ENCODE data around the gene NDC1. TPM values are rescaled to one million over a fixed set of nuclear protein-coding genes. Genes with fewer than 3 reads are reported as not detected.

NDC1 gene
- total and polyA plus RNA-seq, 3 donors from 2014 or later: 13.0 to 26.4 (median 22.2) TPM

DNA sequence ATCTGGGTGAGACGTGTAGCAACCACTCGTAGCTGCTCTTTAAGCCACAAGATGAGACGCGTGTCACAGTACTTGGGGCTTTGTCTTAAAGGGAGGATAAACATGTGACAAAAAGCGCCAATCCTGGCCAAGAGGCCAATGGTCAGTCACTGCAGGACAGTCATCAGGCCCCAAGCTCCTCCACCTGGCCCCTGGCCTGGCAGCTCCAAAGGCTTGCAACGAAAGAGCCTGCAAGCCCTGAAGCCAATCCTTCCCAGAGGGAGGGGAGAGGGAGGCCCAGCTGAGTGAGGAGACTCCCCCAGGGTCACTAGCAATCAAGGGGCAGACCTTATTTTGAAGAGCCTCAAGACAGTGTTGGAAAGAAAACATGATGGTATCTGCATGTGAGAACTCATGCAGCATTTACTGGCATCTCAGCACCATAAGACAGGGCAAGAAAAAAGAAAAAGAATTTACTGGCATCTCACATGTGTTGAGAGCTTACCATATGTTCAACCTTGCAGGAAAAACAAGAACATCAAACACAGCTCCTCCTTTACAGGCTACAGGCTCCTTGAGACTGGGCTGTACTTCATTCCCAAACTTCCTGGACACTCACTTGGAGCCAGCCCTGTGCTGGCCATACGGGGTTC, 110.5 kb downstream of the NDC1 start:
- Histone ChIP-seq H3K36me3 (ENCODE audit: low read depth, missing control alignments) (no peaks in the 10 kb centered on the region), H3K4me3 (no peak overlapping the region), H3K4me1 (no peaks in the 10 kb centered on the region), H3K9me3 (no peaks in the 10 kb centered on the region), H3K27me3 (no peaks in the 10 kb centered on the region), H3K27ac (no peak overlapping the region)
- TF ChIP-seq, protein P1, sequence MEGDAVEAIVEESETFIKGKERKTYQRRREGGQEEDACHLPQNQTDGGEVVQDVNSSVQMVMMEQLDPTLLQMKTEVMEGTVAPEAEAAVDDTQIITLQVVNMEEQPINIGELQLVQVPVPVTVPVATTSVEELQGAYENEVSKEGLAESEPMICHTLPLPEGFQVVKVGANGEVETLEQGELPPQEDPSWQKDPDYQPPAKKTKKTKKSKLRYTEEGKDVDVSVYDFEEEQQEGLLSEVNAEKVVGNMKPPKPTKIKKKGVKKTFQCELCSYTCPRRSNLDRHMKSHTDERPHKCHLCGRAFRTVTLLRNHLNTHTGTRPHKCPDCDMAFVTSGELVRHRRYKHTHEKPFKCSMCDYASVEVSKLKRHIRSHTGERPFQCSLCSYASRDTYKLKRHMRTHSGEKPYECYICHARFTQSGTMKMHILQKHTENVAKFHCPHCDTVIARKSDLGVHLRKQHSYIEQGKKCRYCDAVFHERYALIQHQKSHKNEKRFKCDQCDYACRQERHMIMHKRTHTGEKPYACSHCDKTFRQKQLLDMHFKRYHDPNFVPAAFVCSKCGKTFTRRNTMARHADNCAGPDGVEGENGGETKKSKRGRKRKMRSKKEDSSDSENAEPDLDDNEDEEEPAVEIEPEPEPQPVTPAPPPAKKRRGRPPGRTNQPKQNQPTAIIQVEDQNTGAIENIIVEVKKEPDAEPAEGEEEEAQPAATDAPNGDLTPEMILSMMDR (IDR thresholded peaks at IDR 0.05): no peak
- no peak for TF ChIP-seq POLR2A (IDR thresholded peaks at IDR 0.05)
- intact Hi-C loops (cut with DNase I; ENCODE audit: low total_unique reads): no loop called here
- WGBS, 2 donors: 89 to 94% methylated on average over 7 of the region's 7 CpGs
- no peak for DNase-seq

DNA sequence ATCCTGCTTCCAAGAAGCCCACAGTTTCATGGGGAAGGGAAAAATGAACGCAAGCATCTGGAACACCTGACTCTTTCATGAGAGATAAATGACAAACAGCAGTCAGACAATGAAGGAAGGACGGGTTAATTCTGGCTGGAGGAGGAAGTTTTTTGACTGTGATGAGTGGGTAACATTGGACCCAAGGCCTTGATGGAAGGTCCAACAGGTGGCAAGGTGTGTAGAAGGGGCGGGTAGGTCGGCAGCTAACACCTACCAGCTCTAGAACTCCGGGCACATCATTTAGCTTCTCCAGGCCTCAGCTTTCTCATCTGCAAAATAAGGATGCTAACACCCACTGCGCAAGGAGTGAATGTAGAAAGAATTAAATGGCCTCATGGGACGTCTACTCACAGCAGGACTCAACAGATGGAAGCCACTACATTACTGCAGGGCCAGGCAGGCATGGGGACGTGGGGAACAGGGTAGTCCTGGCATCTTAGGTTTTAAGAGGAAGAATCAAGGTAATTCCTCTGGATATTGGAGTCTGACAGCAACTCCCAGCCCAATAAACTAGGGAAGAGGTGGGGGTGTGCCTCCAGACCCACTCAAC, 112.0 kb downstream of the NDC1 start:
- Histone ChIP-seq H3K4me1 (no peaks in the 10 kb centered on the region), H3K27ac (no peak overlapping the region), H3K9me3 (no peaks in the 10 kb centered on the region), H3K4me3 (no peak overlapping the region), H3K27me3 (no peaks in the 10 kb centered on the region), H3K36me3 (ENCODE audit: low read depth, missing control alignments) (no peaks in the 10 kb centered on the region)
- TF ChIP-seq POLR2A (IDR thresholded peaks at IDR 0.05): no peak
- TF ChIP-seq, protein P1 (IDR thresholded peaks at IDR 0.05): no peak
- intact Hi-C loops (cut with DNase I; ENCODE audit: low total_unique reads): no loop called here
- no peak for DNase-seq
- WGBS, 2 donors: 94 to 95% methylated on average over 8 of the region's 8 CpGs

DNA sequence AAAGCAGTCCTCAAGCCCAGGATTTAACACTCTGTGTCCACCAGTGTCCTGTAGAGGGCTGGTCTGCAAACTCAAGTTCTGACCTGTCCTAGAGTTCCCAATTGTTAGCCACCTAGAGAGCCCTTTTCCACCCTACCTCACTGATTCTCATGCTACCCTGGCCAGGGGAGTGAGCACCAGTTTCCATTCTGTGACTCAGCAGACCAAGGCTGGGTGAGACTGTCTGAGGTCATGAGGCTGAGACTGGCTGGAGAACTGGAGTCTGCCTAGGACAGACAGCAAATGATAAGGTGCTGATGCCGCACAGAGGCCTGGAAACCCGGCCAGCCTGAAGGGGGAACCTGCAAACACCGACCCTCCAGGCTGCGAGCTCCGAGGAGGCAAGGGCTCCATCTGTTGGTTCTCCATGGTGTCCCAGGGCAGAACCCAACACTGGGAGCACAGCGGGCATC, 112.8 kb downstream of the NDC1 start:
- DNase-seq: no peak
- Histone ChIP-seq H3K9me3 (no peaks in the 10 kb centered on the region), H3K27me3 (no peaks in the 10 kb centered on the region), H3K4me3 (no peak overlapping the region), H3K27ac (no peak overlapping the region), H3K36me3 (ENCODE audit: low read depth, missing control alignments) (no peaks in the 10 kb centered on the region), H3K4me1 (no peaks in the 10 kb centered on the region)
- WGBS, 2 donors: 71 to 86% methylated on average over 4 to 6 of the region's 6 CpGs
- TF ChIP-seq, protein P1 (IDR thresholded peaks at IDR 0.05): no peak
- TF ChIP-seq POLR2A (IDR thresholded peaks at IDR 0.05): no peak
- intact Hi-C loops (cut with DNase I; ENCODE audit: low total_unique reads): no loop called here

DNA sequence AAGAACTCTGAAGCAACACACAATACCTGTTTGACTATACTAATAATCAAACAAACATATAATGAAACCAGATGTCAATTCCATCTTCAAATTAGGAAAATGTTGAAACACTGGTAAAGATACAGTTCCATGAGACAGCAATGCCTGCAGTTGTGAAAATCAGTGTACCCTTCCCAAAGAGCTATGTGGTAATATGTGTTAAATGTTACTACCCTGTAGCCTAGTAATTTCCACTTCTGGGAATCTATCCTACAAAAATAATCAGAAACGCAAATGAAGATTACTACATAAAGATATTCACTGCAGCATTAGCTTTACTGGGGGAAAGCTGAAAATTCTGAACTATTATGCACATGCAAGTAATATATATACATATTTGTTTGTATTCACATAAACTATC, 116.1 kb downstream of the NDC1 start:
- Histone ChIP-seq H3K4me3 (no peak overlapping the region), H3K27me3 (no peaks in the 10 kb centered on the region), H3K36me3 (ENCODE audit: low read depth, missing control alignments) (no peaks in the 10 kb centered on the region), H3K9me3 (no peaks in the 10 kb centered on the region), H3K4me1 (no peaks in the 10 kb centered on the region), H3K27ac (no peak overlapping the region)
- TF ChIP-seq, protein P1 (IDR thresholded peaks at IDR 0.05): no peak
- TF ChIP-seq POLR2A (IDR thresholded peaks at IDR 0.05): no peak
- WGBS, 2 donors: 62 to 66% methylated on average over 1 of the region's 1 CpG
- DNase-seq: no peak
- intact Hi-C loops (cut with DNase I; ENCODE audit: low total_unique reads): no loop called here

DNA sequence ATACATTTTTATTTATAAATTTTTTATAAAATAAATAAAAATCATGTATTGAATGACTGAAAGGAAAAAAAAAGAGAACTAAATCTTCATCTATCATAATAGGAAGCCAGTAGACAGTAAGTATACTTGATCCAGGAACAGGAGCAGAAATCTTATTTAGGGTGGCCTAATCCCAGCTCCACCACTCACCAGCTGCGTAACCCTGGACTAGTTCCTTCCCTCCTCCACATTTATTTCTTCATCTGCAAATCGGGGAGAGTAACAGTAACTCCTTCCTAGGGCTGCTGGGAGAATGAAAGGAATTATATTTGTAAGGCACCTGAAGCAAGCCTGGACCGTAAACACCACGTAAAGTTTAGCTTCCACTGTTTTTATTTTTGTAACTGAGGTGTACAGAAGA, 117.0 kb downstream of the NDC1 start:
- TF ChIP-seq, protein P1 (IDR thresholded peaks at IDR 0.05): no peak
- no peak for TF ChIP-seq POLR2A (IDR thresholded peaks at IDR 0.05)
- no peaks in the 10 kb centered on the region for H3K36me3 ChIP-seq (ENCODE audit: low read depth, missing control alignments)
- 65 to 67% methylated on average over 4 of the region's 4 CpGs for WGBS, 2 donors
- DNase-seq: no peak
- intact Hi-C loops (cut with DNase I; ENCODE audit: low total_unique reads): no loop called here
- no peaks in the 10 kb centered on the region for H3K9me3 ChIP-seq
- no peak overlapping the region for H3K4me3 ChIP-seq
- H3K27ac ChIP-seq: no peak overlapping the region
- H3K4me1 ChIP-seq: no peaks in the 10 kb centered on the region
- H3K27me3 ChIP-seq: no peaks in the 10 kb centered on the region

All from testis (tissue), 3 donors.